Cortex of kidney (tissue), 1 donor: ENCODE results near the gene ADCY5.

ENCODE experiments used
- DNase-seq: peaks from one replicate; lab custom pipeline; 2025; lab: John Stamatoyannopoulos, UW

The ADCY5 gene

DNA sequence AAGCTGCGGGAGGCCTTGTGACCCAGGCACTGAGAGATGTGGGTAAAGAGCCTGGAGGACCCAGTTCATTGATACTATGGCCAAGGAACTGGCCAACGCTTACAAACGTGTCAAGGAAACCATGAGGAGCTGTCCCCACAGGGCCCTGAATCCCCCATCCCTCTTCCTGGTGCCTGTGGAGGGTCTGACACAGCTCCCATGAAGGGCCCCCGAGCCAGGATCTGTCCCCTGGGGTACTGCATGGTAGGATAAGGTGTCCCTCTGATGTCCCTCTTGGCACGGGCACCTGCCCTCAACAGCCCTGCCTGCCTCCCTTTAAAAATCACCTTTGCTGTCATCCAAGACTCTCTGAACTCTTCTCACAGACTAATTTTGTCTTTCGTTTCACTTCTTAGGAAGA, 122.4 kb downstream of the ADCY5 start:
- no peak for DNase-seq

GRCh38 chr3:123325766-123326256, 123.1 kb downstream of the ADCY5 start:
- DNase-seq: no peak

DNA sequence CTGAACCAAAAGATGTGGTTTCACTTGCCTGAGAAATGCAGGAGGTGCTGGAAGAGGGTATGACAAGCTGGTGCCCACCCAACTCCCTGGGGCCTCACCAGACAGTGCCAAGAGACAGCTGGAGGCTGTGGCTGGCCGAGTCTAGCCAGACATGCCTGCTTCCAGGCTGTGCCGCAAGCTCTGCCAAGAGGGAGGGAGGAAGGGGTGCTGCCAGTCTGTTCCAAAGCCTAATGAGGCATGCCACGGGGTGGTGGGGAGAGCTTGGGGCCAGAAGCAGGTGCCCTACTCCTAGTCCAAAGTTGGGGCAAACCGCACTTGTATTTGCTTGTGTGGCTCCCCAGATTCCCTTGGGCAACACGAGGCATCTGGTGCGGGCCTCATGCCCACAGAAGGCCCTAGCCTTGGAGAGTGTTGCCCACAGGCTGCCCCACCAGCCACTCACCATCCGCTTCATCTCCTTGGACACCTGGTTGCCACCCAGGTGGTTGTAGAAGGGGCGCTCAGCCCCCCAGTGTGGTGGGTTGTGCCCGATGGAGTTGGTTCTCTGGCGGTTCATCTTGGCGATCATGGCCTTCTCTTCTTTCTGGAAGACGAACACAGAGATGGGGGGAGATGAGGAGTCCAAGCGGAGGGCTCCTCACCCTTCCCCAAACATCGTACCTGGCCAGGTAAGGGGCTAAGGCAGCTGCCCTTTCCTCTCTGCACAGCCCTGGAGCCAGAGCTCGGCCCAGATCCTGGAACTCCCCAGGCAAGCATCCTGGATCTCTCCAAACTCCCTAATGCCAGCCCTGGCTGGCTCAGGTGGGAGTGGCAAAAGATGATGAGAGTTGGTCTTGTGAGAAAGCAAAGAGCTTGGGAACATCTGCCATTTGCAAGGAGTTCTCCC, 123.8 kb downstream of the ADCY5 start:
- DNase-seq: no peak

DNA sequence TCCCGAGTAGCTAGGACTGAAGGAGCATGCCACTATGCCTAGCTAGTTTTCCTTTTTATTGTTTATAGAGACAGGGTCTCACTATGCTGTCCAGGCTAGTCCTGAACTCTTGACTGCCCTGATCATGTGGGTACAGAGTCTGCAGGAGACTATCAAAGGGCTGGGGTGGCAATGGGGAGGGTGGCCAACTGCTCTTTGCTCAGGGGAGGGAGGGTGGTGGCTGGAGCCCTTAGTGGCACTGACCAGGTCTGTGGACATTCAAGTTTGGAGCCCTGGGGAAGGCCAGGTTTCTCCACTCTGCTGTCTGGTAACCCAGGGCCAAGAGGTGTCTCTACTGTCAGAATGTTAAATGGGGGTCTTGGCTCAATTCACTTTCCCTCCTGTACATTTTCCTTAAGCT, 125.1 kb downstream of the ADCY5 start:
- no peak for DNase-seq

GRCh38 chr3:123322866-123323265, 126.0 kb downstream of the ADCY5 start:
- no peak for DNase-seq

DNA sequence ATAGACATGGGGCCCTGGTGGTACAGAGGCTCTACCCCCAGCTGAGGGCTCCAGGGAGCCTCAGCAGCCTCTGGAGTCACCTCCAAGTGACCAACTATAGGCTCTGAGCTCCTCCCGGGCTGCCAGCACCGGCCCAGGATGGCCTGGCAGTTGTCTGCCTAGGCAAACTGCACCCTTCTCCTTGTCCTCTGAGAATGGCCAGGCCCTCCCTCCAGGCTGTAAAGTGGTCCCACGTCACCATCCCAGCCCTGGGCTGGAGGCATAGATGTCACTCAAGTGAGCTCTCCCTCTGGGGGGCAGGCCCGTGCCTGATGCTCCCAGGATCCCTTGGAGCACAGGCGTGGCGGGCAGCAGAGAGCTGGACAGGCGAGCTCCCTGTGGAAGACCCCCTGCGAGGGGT, 127.1 kb downstream of the ADCY5 start:
- DNase-seq: no peak

GRCh38 chr3:123320221-123320620, 128.7 kb downstream of the ADCY5 start:
- DNase-seq: no peak

DNA sequence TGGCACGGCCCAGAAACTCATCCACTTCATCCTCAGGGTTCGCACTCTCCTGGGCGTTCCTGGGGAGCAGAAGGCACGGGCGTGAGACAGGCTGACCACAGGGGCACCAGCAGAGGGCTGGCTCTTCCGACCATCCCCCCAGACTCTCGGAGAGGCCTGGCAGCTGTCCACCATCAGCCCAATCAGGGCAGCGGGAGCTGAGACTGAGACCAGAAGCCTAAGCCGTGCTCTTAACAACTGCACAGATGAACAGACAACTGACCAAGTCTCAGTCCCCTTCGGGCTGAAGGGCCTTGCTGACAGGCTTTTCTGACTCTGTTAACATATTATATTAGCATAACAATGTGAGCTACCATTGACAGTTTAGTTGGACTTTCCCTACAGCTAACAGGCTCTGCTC, 129.1 kb downstream of the ADCY5 start:
- no peak for DNase-seq

GRCh38 chr3:123318374-123318773, 130.5 kb downstream of the ADCY5 start:
- no peak for DNase-seq

DNA sequence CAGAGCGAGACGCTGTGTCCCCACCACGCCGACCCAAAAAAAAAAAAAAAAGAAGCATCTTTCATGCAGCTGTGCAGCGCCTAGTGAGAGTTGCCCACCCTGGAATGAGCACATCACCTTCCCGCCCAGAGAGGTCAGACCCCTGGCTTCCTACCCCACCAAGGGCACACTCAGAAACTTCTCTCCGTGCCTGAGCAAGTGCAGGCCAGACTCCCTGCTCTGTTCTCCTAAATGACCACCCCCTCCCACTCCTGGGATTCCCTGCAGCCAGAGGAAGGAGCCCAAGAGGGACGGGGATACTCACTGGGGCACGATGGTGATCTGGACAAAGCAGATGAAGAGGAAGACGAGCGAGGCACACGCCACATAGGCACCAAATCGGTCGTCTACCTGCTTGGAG, 131.2 kb downstream of the ADCY5 start:
- DNase-seq: no peak

- DNase-seq: no peak
Measured at GRCh38 chr3:123315271-123315595, 133.7 kb downstream of the ADCY5 start.

GRCh38 chr3:123314359-123315270, 134.3 kb downstream of the ADCY5 start:
- DNase-seq: no peak

DNA sequence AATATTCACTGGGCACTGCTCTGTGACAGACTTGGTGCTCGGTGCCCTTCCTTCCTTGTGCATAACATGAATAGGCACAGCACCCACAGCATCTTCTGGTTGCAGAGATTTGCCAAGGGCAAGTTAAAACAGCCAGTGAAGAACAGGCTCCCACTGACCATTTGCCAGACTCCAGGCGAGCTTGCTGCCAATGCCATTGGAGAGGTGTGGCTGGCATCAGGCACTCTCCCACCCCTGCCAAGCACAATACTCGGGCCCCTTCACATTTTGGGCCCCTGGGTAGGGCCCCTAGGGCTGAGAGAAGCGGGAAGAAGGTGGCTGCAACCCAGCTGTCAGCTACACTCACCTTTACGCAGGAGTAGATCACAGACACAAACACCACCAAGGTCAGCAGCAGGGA, 135.0 kb downstream of the ADCY5 start:
- DNase-seq: no peak

DNA sequence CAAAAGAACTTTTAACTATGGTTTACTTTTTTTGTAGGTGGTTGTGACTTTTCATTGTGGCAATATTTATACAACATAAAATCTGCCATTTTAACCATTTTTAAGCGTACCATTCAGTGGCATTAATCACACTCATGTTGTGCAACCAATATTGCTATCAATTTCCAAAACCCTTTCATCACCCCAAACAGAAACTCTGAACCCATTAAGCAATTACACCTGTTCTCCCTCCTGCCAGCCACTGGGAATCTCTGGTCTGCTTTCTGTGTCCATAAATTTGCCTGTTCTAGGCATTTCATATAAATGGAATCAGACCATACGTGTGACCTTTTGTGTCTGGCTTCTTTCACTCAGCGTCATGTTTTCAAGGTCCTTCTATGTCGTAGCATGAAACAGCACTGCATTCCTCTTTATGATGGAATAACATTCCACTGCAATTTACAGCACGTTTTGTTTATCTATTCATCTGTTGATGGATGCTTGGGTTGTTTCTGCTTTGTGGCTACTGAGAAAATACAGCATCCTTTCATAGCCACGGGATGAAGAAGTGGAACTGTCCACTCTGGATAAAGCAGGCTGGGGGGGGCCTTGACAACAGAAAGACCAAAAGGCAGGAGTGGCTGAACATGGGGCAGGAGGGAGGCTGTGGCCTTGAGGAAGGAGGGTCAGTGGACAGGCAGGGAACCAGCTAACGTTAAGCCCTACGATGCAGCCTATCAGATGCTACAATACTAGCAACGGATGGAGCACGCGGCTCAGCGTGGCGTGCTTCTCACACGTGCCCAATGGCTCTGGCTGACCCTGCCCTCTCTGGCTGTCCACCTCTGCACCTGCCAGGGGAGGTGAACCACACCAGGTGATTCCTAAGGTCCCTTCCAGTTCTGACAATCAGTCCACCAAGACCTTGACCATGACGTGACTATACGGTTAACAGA, 136.3 kb downstream of the ADCY5 start:
- DNase-seq: no peak

DNA sequence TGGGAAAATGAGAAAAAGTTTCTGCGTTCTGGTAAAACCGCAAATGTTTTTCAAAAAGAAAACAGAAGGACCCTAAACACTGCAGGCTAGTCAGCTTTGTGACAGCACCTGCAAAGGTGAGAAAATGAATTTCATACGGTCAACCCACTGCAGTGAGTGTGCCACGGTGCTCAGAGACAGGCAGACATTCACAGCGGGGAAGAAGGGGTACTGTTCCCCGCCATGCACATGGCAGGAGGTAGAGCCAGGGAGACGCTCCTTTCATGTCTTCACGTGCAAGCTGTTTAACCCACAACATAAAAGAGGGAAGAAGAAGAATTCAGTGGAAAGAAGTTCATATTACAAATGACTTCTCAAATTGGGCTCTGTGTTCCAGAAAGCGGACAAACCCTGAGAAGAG, 137.7 kb downstream of the ADCY5 start:
- DNase-seq: no peak

- no peak for DNase-seq
Measured at GRCh38 chr3:123310741-123311140, 138.1 kb downstream of the ADCY5 start.

DNA sequence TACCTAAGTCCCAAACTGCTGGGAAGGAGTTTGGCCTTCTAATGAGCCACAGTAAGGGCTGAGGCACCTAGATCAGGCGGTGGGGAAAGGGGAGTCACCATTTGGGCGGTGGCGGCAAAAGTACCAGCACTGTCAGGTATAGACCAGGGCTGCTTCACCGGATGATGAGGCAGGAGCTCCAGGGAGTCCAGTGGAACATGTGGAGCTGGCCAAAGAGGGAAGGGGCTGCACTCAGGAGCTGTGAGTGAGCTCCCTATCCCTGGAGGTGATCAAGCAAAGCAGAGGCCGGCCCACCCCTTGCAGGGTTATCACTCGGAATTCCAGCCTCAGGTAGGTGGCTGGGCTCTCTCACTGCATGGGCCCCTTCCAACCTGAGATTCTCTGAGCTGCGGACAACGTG, 138.7 kb downstream of the ADCY5 start:
- DNase-seq: no peak

DNA sequence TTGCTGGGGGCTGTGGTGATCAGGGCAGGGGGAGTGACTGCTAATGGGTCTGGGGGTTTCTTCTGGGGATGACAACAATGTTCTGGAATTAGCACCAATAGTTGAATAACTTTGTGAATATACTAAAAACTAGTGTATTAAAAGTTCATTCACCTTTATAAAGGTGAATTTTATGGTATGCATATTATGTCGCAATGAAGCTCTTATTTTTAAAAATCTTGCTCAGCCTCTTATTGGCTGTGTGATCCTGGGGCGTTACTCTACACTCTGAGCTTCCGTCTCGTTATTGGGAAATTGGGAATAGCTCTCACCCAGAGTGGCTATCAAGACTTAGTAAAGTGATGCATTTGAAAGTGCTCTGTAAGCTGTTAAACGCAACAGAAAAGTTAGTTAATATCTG, 141.8 kb downstream of the ADCY5 start:
- DNase-seq: no peak

DNA sequence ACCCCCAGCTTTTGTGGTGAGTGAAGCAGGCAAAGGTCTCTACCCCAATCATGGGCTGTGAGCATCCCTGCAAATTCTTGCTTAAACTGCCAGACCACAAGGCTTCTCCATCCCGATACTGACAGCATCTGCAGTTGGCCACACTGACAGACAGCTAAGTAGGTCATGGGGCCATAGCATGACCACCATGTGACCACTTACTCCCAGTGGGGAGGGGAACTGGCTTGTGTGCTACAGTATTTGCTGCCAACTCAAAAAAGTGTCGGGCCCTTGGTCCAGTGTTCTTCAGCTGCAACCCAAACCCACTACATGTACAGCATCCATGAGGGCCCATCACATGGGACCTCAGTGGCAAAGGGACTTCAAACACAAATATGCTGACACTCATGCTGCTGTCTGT, 143.7 kb downstream of the ADCY5 start:
- DNase-seq: no peak

DNA sequence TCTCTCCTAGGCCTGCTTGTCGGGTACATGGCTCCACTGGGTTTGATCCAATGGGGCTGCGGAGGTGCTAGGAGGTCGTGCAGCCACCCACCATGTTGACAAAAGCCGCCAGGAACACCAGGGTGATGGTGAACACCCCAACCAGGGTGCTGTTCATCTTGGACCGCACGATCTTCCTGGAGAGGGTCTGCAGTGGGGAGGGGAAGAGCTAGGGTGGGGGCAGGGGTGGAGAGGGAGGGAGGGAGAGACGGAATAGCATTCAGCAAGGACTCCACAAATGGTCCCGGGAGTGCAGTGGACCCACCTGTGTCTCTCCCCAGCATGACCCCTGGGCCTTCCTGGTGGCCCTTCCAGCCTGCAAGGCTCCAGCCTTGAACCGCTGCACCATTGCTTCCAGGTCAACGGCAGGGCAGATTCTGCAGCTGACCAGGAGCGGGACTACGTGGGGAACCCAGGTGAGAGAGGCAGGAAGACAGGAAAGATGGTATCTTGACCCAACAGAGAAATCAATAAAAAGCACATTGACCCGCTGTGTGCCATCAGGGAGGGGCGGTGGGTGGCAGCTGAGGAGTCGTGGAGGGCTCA, 144.8 kb downstream of the ADCY5 start:
- no peak for DNase-seq

- DNase-seq: no peak
Measured at GRCh38 chr3:123302961-123303360, 145.9 kb downstream of the ADCY5 start.
